Aorta (tissue), 4 donors: ENCODE measurements around the gene CFAP52. TPM values are rescaled to one million over a fixed set of nuclear protein-coding genes. Genes with fewer than 3 reads are reported as not detected.

Experiments
- polyA plus RNA-seq, 2 donors: library from polyadenylated mRNA; stranded (reverse); fragments of 200-250 nt; gene quantifications; one replicate each; pipeline ENCODE4 v1.2.3, GENCODE V29; 2013
- total RNA-seq, 2 donors: library from RNA; stranded (reverse); fragmentation: NEBNext Ultra II Directional; extraction: Animal tissue kit (Norgen Biotek cat#: 25700); gene quantifications; one replicate each; pipeline ENCODE4 v1.2.1, GENCODE V29; 2021
- donor health status: healthy with polysubstance abuse.
- donor health status: Bipolar disorder and iron deficiency.
- donor health status: DM: no; HTN: no; CAD: no.
- donor health status: DM: yes; HTN: yes; CAD: no.

Gene CFAP52
- total and polyA plus RNA-seq, 4 donors, result 0.39 TPM; not detected in 3

Other genes starting within 250 kb of the CFAP52 start
- 10 to 100 TPM; 57.4 to 63.4 TPM for gene STX8, start 822 bp upstream of the CFAP52 start, total RNA-seq
- gene STX8, start 822 bp upstream of the CFAP52 start, polyA plus RNA-seq, result 100 to 1,000 TPM in 1 of 2 donors, 10 to 100 TPM in 1; 73.6 to 108 TPM
- gene USP43, start 68.9 kb downstream of the CFAP52 start, total RNA-seq, result under 1 TPM in 1 of 2 donors, not detected in 1; 0.33 TPM
- under 1 TPM in 1 of 2 donors, not detected in 1; 0.88 TPM for gene USP43, start 68.9 kb downstream of the CFAP52 start, polyA plus RNA-seq
- not detected for gene DHRS7C, start 214.9 kb downstream of the CFAP52 start, total RNA-seq
- not detected for gene DHRS7C, start 214.9 kb downstream of the CFAP52 start, polyA plus RNA-seq
- not detected for gene GSG1L2, start 245.4 kb downstream of the CFAP52 start, total RNA-seq
- not detected for gene GSG1L2, start 245.4 kb downstream of the CFAP52 start, polyA plus RNA-seq
- 1 to 10 TPM in 1 of 2 donors, not detected in 1; 9.7 TPM for gene GLP2R, start 249.3 kb downstream of the CFAP52 start, total RNA-seq
- gene GLP2R, start 249.3 kb downstream of the CFAP52 start, polyA plus RNA-seq, result 1 to 10 TPM in 1 of 2 donors, under 1 TPM in 1; 0.61 to 1.3 TPM